PFSK-1 (cell line): ENCODE results near the gene CNTN5.

Source experiments
- POLR2AphosphoS5 ChIP-seq: IDR thresholded peaks from 2 replicates; pipeline ENCODE4 v1.6.1; 2012; ENCODE audit warnings: low read depth, mild to moderate bottlenecking, control low read depth, low read length, moderate library complexity
- REST ChIP-seq, 2 experiments: IDR thresholded peaks; 2 replicates each; pipeline versions ENCODE4 v1.6.1 to v1.8.0; 2011 to 2012; ENCODE audit warnings: low read depth in 2 of 2, low read length in 2 of 2, control low read depth in 1 of 2, inconsistent platforms in 1 of 2, mild to moderate bottlenecking in 1 of 2, moderate library complexity in 1 of 2; ENCODE audit not compliant: insufficient read depth in 1 of 2

GRCh38 chr11:100294748-100295147 lies 1274.0 kb downstream of the CNTN5 start:
- TF ChIP-seq POLR2AphosphoS5 (no peak), REST (IDR thresholded peaks at IDR 0.05; ENCODE audit: insufficient read depth in 1 of 2, low read depth in 2 of 2, low read length in 2 of 2) (no peak)
